Panc1 (cell line): ENCODE data around the gene IFFO2. TPM values are rescaled to one million over a fixed set of nuclear protein-coding genes. Genes with fewer than 3 reads are reported as not detected.

Source experiments
- ATAC-seq: fragments of 200-7000 bp; cut with Tn5 transposase; 2 replicates; pipeline ENCODE4 v1.9.1; 2020; ENCODE audit warnings: mild to moderate bottlenecking, moderate library complexity
- BruUV-seq: library from RNA; stranded (reverse); fragments of 400-500 nt; replicated peaks from 2 replicates; lab custom pipeline; 2021; lab: Mats Ljungman, UMichigan
- CTCF ChIA-PET: fragments of 300-600 bp; sonication (Branson Sonifier 250); formaldehyde crosslinking; loops from one replicate; lab custom pipeline; 2022; ENCODE audit warnings: antibody characterized with exemption; lab: Charles Lee
- POLR2A ChIA-PET: fragments of 300-600 bp; sonication (Branson Sonifier 250); formaldehyde crosslinking; loops from one replicate; lab custom pipeline; 2022; ENCODE audit warnings: antibody characterized with exemption; lab: Charles Lee
- DNase-seq: peaks from one replicate; pipeline ENCODE4 v3.0.0-alpha.2; 2010; ENCODE audit warnings: low read depth, low spot score
- H3K27ac ChIP-seq: 2 replicates; pipeline ENCODE4 v1.5.1; 2011; ENCODE audit warnings: mild to moderate bottlenecking, low read length, inconsistent platforms
- H3K27me3 ChIP-seq: fragments of 200-500 bp; sonication (Bioruptor generic); 2 replicates; pipeline ENCODE4 v1.6.0; 2014; ENCODE audit warnings: low read length, inconsistent platforms; ENCODE audit not compliant: control insufficient read depth, insufficient read depth
- H3K36me3 ChIP-seq: fragments of 200-500 bp; sonication (Bioruptor generic); 2 replicates; pipeline ENCODE4 v1.5.1; 2014; ENCODE audit warnings: inconsistent platforms, mild to moderate bottlenecking, low read length, moderate library complexity; ENCODE audit not compliant: control insufficient read depth, insufficient read depth
- H3K4me1 ChIP-seq: 2 replicates; pipeline ENCODE4 v1.5.1; 2011; ENCODE audit warnings: inconsistent platforms, mild to moderate bottlenecking, low read length, moderate library complexity; ENCODE audit not compliant: control insufficient read depth, insufficient read depth
- H3K4me3 ChIP-seq, 2 experiments: 2 replicates each; pipeline ENCODE4 v1.5.1; 2011 to 2012; ENCODE audit warnings: low read depth in 2 of 2, low read length in 2 of 2, mild to moderate bottlenecking in 2 of 2, inconsistent platforms in 1 of 2, moderate library complexity in 1 of 2
- H3K9me3 ChIP-seq: fragments of 200-500 bp; sonication (Bioruptor generic); 2 replicates; pipeline ENCODE4 v1.5.1; 2014; ENCODE audit warnings: low read depth, mild to moderate bottlenecking, inconsistent platforms, low read length, moderate library complexity; ENCODE audit not compliant: control insufficient read depth, insufficient read depth
- CTCF ChIP-seq: fragments of 450-650 bp; IDR thresholded peaks from 2 replicates; pipeline ENCODE4 v1.5.1; 2017; ENCODE audit warnings: mild to moderate bottlenecking
- POLR2AphosphoS5 ChIP-seq: IDR thresholded peaks from 2 replicates; pipeline ENCODE4 v1.6.1; 2012; ENCODE audit warnings: mild to moderate bottlenecking, low read depth, low read length, moderate library complexity
- REST ChIP-seq, 2 experiments: IDR thresholded peaks; 2 replicates each; pipeline ENCODE4 v1.6.1; 2011 to 2012; ENCODE audit warnings: low read depth in 2 of 2, control low read depth in 1 of 2, low read length in 1 of 2, mild to moderate bottlenecking in 1 of 2, moderate library complexity in 1 of 2; ENCODE audit not compliant: insufficient read depth in 1 of 2
- SIN3A ChIP-seq: IDR thresholded peaks from 2 replicates; pipeline ENCODE4 v1.6.1; 2012; ENCODE audit warnings: low read depth, mild to moderate bottlenecking, low read length, moderate library complexity, borderline replicate concordance; ENCODE audit not compliant: insufficient read depth
- TCF7L2 ChIP-seq: IDR thresholded peaks from 2 replicates; pipeline ENCODE4 v1.6.1; 2011; ENCODE audit warnings: mild to moderate bottlenecking, low read depth, low read length, inconsistent platforms
- in situ Hi-C: cut with HindIII; loops from 2 replicates; pipeline ENCODE4 v1.10.0; 2016; ENCODE audit warnings: low sequenced_read_pairs, low pct_unique_long_range_greater_than_20kb
- intact Hi-C: fragments of 100-400 bp; cut with micrococcal nuclease; formaldehyde crosslinking; loops from one replicate; pipeline ENCODE4 v1.10.0; 2022; ENCODE audit not compliant: unreplicated experiment
- total RNA-seq: library from RNA; stranded (reverse); gene quantifications from one replicate; pipeline ENCODE4 v1.2.1, GENCODE V29; 2021; ENCODE audit not compliant: unreplicated experiment

The IFFO2 gene
- total RNA-seq, 1 experiment from 2014 or later: 59.4 TPM

GRCh38 chr1:18868801-18869424, 87.6 kb downstream of the IFFO2 start:
- DNase-seq: no peak
- no peaks in the 10 kb centered on the region for H3K36me3 ChIP-seq
- POLR2A ChIA-PET: no interaction called here
- no peaks in the 10 kb centered on the region for H3K27me3 ChIP-seq
- intact Hi-C loops: no loop called here
- no peak overlapping the region for H3K4me3 ChIP-seq
- no TSS peak for BruUV-seq
- no peak overlapping the region for H3K27ac ChIP-seq
- no peak for TF ChIP-seq CTCF
- no peak for TF ChIP-seq TCF7L2
- no peak for TF ChIP-seq REST (IDR thresholded peaks at IDR 0.05; ENCODE audit: insufficient read depth in 1 of 2, low read depth in 2 of 2, low read length in 1 of 2)
- TF ChIP-seq SIN3A: no peak
- no peak for TF ChIP-seq POLR2AphosphoS5
- in situ Hi-C loops: no loop called here
- ATAC-seq: no peak
- CTCF ChIA-PET: interaction anchor here (0.6 kb wide), 1 partner anchor 31 kb away, joined by 7 read pairs; no protein-coding TSS in a partner anchor
- H3K9me3 ChIP-seq: no peaks in the 10 kb centered on the region
- H3K4me1 ChIP-seq: no peaks in the 10 kb centered on the region

- ATAC-seq: no peak
- ChIA-PET POLR2A (no interaction called here), CTCF (no interaction called here)
- Histone ChIP-seq H3K27me3 (no peaks in the 10 kb centered on the region), H3K9me3 (no peaks in the 10 kb centered on the region), H3K36me3 (no peaks in the 10 kb centered on the region), H3K4me1 (no peaks in the 10 kb centered on the region), H3K27ac (no peak overlapping the region), H3K4me3 (no peak overlapping the region)
- no peak for DNase-seq
- BruUV-seq: no TSS peak
- in situ Hi-C loops: no loop called here
- TF ChIP-seq REST (IDR thresholded peaks at IDR 0.05; ENCODE audit: insufficient read depth in 1 of 2, low read depth in 2 of 2, low read length in 1 of 2): no peak
- TF ChIP-seq POLR2AphosphoS5: no peak
- no peak for TF ChIP-seq TCF7L2
- TF ChIP-seq CTCF: no peak
- TF ChIP-seq SIN3A: no peak
- intact Hi-C loops: no loop called here
Observed at GRCh38 chr1:18868354-18868753, 88.1 kb downstream of the IFFO2 start.
